ENCODE data around the gene IKZF3. TPM values are rescaled to one million over a fixed set of nuclear protein-coding genes. Genes with fewer than 3 reads are reported as not detected.

The IKZF3 gene
- total RNA-seq, 6 experiments from 2014 or later, result 0.22 to 1.9 (median 0.92) TPM

DNA sequence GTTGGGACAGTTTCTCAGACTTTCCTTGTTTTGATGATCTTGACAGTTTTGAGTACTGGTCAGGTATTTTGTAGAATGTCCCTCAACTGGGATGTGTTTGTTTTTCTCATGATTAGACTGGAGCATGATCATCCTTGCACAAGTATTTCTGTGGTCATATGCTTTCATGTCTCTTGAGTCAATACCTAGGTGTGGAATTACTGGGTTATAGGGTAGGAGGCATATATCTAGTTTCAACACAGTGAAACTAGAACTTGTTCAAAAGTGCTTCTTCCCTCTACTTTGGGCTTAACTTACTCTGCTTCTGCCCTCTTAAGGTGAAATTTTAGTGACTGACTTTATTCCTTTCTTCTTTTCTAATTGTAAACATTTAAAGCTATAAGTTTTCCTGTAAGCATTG lies 30.1 kb downstream of the IKZF3 start:
- DNase-seq (no peak), ATAC-seq (no peak)
- Histone ChIP-seq H3K36me3 (no peaks in the 10 kb centered on the region), H3K4me1 (peaks cover 0 to under 1% (median 0%) of the 10 kb centered on the region in 4 donors), H3K4me3 (no peak overlapping the region), H3K27ac (no peak overlapping the region), H3K27me3 (no peaks in the 10 kb centered on the region), H3K9me3 (peaks cover 0 to 4% (median 0%) of the 10 kb centered on the region in 4 donors)
- intact Hi-C loops (cut with DNase I), result no loop called here
- TF ChIP-seq, protein P1, sequence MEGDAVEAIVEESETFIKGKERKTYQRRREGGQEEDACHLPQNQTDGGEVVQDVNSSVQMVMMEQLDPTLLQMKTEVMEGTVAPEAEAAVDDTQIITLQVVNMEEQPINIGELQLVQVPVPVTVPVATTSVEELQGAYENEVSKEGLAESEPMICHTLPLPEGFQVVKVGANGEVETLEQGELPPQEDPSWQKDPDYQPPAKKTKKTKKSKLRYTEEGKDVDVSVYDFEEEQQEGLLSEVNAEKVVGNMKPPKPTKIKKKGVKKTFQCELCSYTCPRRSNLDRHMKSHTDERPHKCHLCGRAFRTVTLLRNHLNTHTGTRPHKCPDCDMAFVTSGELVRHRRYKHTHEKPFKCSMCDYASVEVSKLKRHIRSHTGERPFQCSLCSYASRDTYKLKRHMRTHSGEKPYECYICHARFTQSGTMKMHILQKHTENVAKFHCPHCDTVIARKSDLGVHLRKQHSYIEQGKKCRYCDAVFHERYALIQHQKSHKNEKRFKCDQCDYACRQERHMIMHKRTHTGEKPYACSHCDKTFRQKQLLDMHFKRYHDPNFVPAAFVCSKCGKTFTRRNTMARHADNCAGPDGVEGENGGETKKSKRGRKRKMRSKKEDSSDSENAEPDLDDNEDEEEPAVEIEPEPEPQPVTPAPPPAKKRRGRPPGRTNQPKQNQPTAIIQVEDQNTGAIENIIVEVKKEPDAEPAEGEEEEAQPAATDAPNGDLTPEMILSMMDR (IDR thresholded peaks at IDR 0.05), result no peak
- TF ChIP-seq POLR2A (IDR thresholded peaks at IDR 0.05), result no peak

DNA sequence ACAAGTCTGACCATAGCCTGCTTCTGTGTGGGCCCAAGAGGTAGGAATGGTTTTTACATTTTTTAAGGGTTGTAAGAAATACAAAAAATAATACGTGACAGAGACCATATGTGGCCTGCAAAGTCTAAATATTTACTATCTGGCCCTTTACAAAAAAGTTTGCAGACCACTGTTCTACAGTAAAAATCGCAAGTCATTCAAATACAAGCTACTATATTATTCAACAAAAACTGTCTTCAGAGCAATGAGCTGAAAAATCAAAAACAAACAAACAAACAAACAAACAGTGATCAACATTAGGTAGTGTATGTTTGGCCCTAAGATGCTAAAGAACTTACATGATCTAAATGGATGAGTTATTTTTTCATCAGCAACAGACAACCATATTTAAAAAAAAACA lies 32.5 kb downstream of the IKZF3 start:
- H3K9me3 ChIP-seq, result no peaks in the 10 kb centered on the region
- ATAC-seq (no peak), DNase-seq (no peak)
- H3K4me1 ChIP-seq, result peaks cover 0 to 6% (median 3%) of the 10 kb centered on the region in 4 donors
- WGBS (ENCODE audit: insufficient coverage, low coverage, low lambda C conversion rate, missing lambda C conversion rate), result 81% methylated on average over 2 of the region's 2 CpGs
- no peak overlapping the region for H3K4me3 ChIP-seq
- H3K36me3 ChIP-seq, result no peaks in the 10 kb centered on the region
- no peak overlapping the region for H3K27ac ChIP-seq
- intact Hi-C loops (cut with DNase I), result no loop called here
- TF ChIP-seq POLR2A (IDR thresholded peaks at IDR 0.05), result no peak
- TF ChIP-seq, protein P1 (IDR thresholded peaks at IDR 0.05), result no peak
- H3K27me3 ChIP-seq, result no peaks in the 10 kb centered on the region

DNA sequence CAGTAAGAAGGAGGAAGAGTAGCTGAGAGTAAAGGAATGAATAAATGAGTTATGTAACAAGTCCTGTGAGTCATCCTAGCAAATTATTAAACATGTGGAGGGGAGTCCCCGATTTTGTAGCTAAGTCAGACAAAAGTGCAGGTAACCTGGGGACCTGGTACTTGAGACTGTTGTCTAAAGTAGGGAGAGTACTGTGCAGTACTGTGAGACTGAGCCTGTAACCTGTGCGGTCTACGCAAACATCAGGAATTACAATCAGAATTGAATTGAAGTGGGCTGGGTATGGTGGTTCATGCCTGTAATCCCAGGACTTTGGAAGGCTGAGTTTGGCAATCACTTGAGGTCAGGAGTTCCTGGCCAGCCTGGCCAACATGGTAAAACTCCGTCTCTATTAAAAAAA lies 35.7 kb downstream of the IKZF3 start:
- peak; percentile 86 to 93 (median 90) for ATAC-seq
- 36% methylated on average over 4 of the region's 4 CpGs for WGBS (ENCODE audit: insufficient coverage, low coverage, low lambda C conversion rate, missing lambda C conversion rate)

DNA sequence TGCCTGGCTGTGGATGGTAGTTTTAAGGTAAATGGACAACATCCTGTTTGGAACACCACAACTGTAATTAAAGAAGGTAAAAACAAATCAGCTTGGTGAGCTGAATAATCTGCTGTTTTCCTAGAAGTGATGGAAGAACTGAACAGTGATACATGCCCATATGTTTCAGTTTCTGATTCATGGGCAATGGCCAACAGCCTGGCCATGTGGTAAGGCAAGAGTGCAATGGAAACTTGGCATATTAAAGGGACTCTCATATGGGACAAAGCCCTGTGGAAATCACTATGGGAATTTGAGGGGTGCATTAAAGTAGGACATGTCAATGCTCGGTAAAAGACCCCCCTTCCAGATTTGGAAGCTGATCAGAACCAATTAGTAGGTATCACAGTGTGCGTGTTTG lies 37.8 kb downstream of the IKZF3 start:
- no peak overlapping the region for H3K4me3 ChIP-seq
- DNase-seq (no peak), ATAC-seq (no peak)
- TF ChIP-seq, protein P1 (IDR thresholded peaks at IDR 0.05), result no peak
- no peak for TF ChIP-seq POLR2A (IDR thresholded peaks at IDR 0.05)
- peaks cover 0 to 6% (median 3%) of the 10 kb centered on the region in 4 donors for H3K4me1 ChIP-seq
- 100% methylated on average over 2 of the region's 2 CpGs for WGBS (ENCODE audit: insufficient coverage, low coverage, low lambda C conversion rate, missing lambda C conversion rate)
- intact Hi-C loops (cut with DNase I), result loop anchor here in 1 of 2 donors (10.0 kb wide), 1 partner anchor 62 kb away; no protein-coding TSS in a partner anchor
- H3K9me3 ChIP-seq, result no peaks in the 10 kb centered on the region
- H3K27ac ChIP-seq, result no peak overlapping the region
- H3K27me3 ChIP-seq, result no peaks in the 10 kb centered on the region
- H3K36me3 ChIP-seq, result no peaks in the 10 kb centered on the region

More for the DNA sequence above, 35.7 kb downstream of the IKZF3 start:
- H3K4me3 ChIP-seq, result peak overlapping the region in 2 of 3 donors; percentile 40 to 43
- no peaks in the 10 kb centered on the region for H3K36me3 ChIP-seq
- TF ChIP-seq, protein P1 (IDR thresholded peaks at IDR 0.05), result no peak
- TF ChIP-seq POLR2A (IDR thresholded peaks at IDR 0.05), result no peak
- H3K27ac ChIP-seq, result peak overlapping the region in 2 of 3 donors; percentile 64 to 66
- intact Hi-C loops (cut with DNase I), result loop anchor here in 1 of 2 donors (10.0 kb wide), 1 partner anchor 64 kb away; no protein-coding TSS in a partner anchor
- H3K4me1 ChIP-seq, result peaks cover 0 to 6% (median 3%) of the 10 kb centered on the region in 4 donors
- H3K27me3 ChIP-seq, result no peaks in the 10 kb centered on the region
- peak in 2 of 3 donors; percentile 25 to 57 for DNase-seq
- no peaks in the 10 kb centered on the region for H3K9me3 ChIP-seq

Measured in right lobe of liver (tissue), 6 donors.